Nephron progenitor cell (in vitro differentiated cells): Measurements from ENCODE around the gene PDE4DIP.
"Not testable (repeated sequence)": the region's sequence is repeated elsewhere in the genome, so short reads cannot be mapped to it uniquely, and the experiment has no call there.

Source experiments
- DNase-seq: peaks from one replicate; pipeline ENCODE4 v3.0.0; 2021
- H3K27ac Mint-ChIP-seq: 2 replicates; pipeline ENCODE4 v1.8.0; 2021; ENCODE audit warnings: mild to moderate bottlenecking, moderate library complexity, mixed read lengths
- H3K27me3 Mint-ChIP-seq: 2 replicates; pipeline ENCODE4 v1.8.0; 2021; ENCODE audit warnings: mild to moderate bottlenecking, low read depth, mixed read lengths; ENCODE audit not compliant: poor library complexity
- H3K36me3 Mint-ChIP-seq: 2 replicates; pipeline ENCODE4 v1.8.0; 2021; ENCODE audit warnings: low read depth, mixed read lengths
- H3K4me1 Mint-ChIP-seq: 2 replicates; pipeline ENCODE4 v1.8.0; 2021; ENCODE audit warnings: mixed read lengths
- H3K4me3 Mint-ChIP-seq: 2 replicates; pipeline ENCODE4 v1.8.0; 2021; ENCODE audit warnings: mild to moderate bottlenecking, moderate library complexity, mixed read lengths
- H3K9me3 Mint-ChIP-seq: 2 replicates; pipeline ENCODE4 v1.8.0; 2021; ENCODE audit warnings: mild to moderate bottlenecking, moderate library complexity, mixed read lengths

The PDE4DIP gene

GRCh38 chr1:148844220-148844619 lies at the start of gene PDE4DIP:
Gene PDE4DIP (plus strand): TSS chr1:148844428. CDS start chr1:148844775, 347 bp downstream.
- DNase-seq = peak; percentile 28
- not testable (repeated sequence) for H3K27me3 Mint-ChIP-seq, H3K4me1 Mint-ChIP-seq, H3K9me3 Mint-ChIP-seq, H3K27ac Mint-ChIP-seq, H3K36me3 Mint-ChIP-seq
- H3K4me3 Mint-ChIP-seq = peak within 1 kb of the TSS; percentile 70

DNA sequence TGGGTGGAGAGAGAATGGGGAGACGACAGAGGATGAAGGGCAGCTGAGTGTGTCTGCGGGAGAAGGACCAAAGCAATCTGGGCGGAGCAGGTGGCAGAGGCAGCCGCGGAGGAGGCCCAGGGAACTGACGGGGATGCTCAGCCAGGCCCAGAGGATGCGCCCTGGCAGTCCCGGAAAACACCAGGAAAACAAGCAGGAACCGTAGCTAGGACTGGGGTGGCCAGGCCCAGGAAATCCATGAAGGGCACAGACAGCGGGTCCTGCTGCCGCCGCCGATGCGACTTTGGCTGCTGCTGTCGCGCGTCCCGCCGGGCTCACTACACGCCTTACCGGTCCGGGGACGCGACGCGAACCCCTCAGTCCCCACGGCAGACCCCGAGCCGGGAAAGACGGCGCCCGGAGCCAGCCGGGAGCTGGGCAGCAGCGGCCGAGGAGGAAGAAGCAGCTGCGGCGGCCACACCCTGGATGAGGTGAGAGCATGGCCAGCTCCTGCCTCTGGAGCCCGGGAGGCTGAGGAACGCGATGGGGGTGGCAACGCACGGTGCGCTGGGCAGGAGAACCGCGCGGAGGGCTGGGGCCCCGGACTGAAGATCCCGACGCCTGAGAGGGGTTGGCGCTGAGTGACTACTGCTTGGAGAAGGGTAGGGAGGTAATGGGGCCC lies 35.8 kb upstream of the PDE4DIP start:
- not testable (repeated sequence) for H3K27me3 Mint-ChIP-seq, DNase-seq, H3K27ac Mint-ChIP-seq, H3K36me3 Mint-ChIP-seq, H3K4me1 Mint-ChIP-seq, H3K4me3 Mint-ChIP-seq, H3K9me3 Mint-ChIP-seq

- not testable (repeated sequence) for H3K9me3 Mint-ChIP-seq, H3K4me1 Mint-ChIP-seq, H3K27ac Mint-ChIP-seq, H3K27me3 Mint-ChIP-seq, DNase-seq, H3K36me3 Mint-ChIP-seq, H3K4me3 Mint-ChIP-seq
Observed at GRCh38 chr1:148808929-148809283, 35.3 kb upstream of the PDE4DIP start.

- not testable (repeated sequence) for H3K27me3 Mint-ChIP-seq, H3K4me1 Mint-ChIP-seq
Observed at GRCh38 chr1:148822180-148822579, 22.0 kb upstream of the PDE4DIP start.

GRCh38 chr1:148823822-148824221 lies 20.4 kb upstream of the PDE4DIP start:
- not testable (repeated sequence) for H3K27me3 Mint-ChIP-seq, H3K36me3 Mint-ChIP-seq, H3K4me1 Mint-ChIP-seq, H3K4me3 Mint-ChIP-seq, H3K9me3 Mint-ChIP-seq, H3K27ac Mint-ChIP-seq, DNase-seq

More at GRCh38 chr1:148822180-148822579, 22.0 kb upstream of the PDE4DIP start:
- not testable (repeated sequence) for H3K4me3 Mint-ChIP-seq, H3K9me3 Mint-ChIP-seq, H3K27ac Mint-ChIP-seq, H3K36me3 Mint-ChIP-seq, DNase-seq

DNA sequence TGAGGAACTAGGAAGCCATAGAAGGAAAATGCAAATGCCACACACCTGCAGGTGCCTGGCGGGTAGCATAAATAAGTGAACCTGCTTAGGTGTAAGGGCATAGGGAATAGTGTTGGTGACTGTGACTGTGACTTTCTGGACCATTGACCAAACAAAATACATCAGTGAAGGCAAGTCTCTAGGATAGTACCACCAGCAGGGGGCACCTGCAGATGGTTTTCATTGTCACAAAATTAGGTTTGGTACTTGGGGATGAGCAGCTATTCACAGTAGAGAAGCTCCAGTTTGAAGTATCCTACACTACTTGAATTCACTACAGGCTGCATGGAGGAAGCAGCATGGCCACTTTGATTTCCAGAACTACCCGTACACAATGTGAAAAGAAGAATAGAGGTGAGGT lies 19.2 kb upstream of the PDE4DIP start:
- not testable (repeated sequence) for H3K4me3 Mint-ChIP-seq, H3K27me3 Mint-ChIP-seq, H3K36me3 Mint-ChIP-seq, H3K9me3 Mint-ChIP-seq, H3K27ac Mint-ChIP-seq, DNase-seq, H3K4me1 Mint-ChIP-seq

DNA sequence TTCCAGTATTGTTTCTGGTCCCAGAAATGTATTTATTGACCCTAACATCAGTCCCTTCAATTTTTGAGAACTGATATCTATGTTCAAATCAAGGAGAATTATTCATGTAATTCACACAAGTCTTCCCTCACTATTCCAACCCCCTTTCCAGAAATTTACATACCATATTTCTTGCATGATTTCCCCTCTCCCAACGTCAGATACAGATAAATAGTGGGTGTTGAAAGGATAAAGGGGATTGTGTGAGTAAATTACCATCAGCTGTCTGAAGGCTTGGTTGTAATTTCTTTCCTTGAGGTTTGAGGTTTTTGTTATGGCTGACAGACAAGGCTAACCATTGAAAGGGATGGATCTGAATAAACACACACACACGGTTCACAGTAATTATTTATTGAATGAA lies 15.7 kb upstream of the PDE4DIP start:
- not testable (repeated sequence) for H3K36me3 Mint-ChIP-seq, H3K9me3 Mint-ChIP-seq, H3K27me3 Mint-ChIP-seq, H3K4me1 Mint-ChIP-seq, H3K4me3 Mint-ChIP-seq, DNase-seq, H3K27ac Mint-ChIP-seq

- not testable (repeated sequence) for H3K36me3 Mint-ChIP-seq, H3K27me3 Mint-ChIP-seq, H3K4me1 Mint-ChIP-seq, H3K27ac Mint-ChIP-seq, H3K9me3 Mint-ChIP-seq, H3K4me3 Mint-ChIP-seq, DNase-seq
Observed at GRCh38 chr1:148828962-148829361, 15.3 kb upstream of the PDE4DIP start.

- not testable (repeated sequence) for H3K9me3 Mint-ChIP-seq, H3K36me3 Mint-ChIP-seq, DNase-seq, H3K4me1 Mint-ChIP-seq, H3K4me3 Mint-ChIP-seq, H3K27me3 Mint-ChIP-seq, H3K27ac Mint-ChIP-seq
Observed at GRCh38 chr1:148829365-148829764, 14.9 kb upstream of the PDE4DIP start.

GRCh38 chr1:148841262-148841661 lies 3.0 kb upstream of the PDE4DIP start:
- not testable (repeated sequence) for DNase-seq, H3K27ac Mint-ChIP-seq, H3K4me3 Mint-ChIP-seq, H3K36me3 Mint-ChIP-seq, H3K9me3 Mint-ChIP-seq, H3K27me3 Mint-ChIP-seq, H3K4me1 Mint-ChIP-seq

DNA sequence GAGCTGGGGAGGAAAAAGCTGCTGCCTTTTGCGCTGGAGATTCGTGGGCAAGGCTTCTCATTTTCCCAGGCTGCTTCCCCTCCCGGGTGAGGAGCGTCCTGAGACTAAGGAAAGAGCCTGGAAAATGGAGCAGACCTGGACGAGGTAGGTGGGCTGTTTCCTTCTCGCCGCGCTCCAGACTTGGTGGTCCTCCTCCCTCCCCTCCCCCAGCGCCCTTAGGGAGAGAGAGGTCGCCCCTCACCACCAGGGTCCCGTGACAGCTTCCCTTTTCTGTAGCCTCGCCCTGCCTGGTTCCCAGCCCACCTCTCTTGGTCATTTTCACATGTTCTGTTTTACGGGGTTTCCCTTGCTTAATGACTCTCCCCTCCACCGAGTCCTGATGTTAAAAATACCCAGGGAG lies 423 bp downstream of the PDE4DIP start:
- not testable (repeated sequence) for H3K4me1 Mint-ChIP-seq, H3K27ac Mint-ChIP-seq, H3K9me3 Mint-ChIP-seq, H3K27me3 Mint-ChIP-seq, H3K4me3 Mint-ChIP-seq, H3K36me3 Mint-ChIP-seq, DNase-seq

GRCh38 chr1:148845068-148845467 lies 840 bp downstream of the PDE4DIP start:
- not testable (repeated sequence) for H3K27me3 Mint-ChIP-seq, H3K9me3 Mint-ChIP-seq, H3K4me3 Mint-ChIP-seq, H3K27ac Mint-ChIP-seq, H3K4me1 Mint-ChIP-seq, H3K36me3 Mint-ChIP-seq, DNase-seq

DNA sequence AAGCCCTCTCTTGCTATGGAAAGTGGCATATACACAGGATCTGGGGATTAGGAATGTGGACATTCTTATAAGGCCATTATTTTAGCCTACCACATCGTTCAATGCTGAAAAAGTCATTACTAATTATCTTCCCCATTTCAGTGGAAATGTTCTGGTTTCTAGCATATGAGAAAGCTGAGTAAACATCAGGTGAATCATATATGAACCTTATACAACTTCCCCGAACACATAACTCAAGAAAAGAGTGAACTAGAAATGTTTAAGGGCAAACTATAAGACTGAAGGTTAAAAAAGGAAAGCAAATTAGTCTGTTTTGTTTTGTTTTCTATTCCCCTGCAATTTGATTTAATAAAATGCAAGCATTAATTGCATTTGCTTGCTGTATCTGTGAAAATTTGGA lies 6.1 kb downstream of the PDE4DIP start:
- not testable (repeated sequence) for H3K27me3 Mint-ChIP-seq, H3K27ac Mint-ChIP-seq, H3K9me3 Mint-ChIP-seq, H3K4me3 Mint-ChIP-seq, DNase-seq, H3K36me3 Mint-ChIP-seq, H3K4me1 Mint-ChIP-seq

DNA sequence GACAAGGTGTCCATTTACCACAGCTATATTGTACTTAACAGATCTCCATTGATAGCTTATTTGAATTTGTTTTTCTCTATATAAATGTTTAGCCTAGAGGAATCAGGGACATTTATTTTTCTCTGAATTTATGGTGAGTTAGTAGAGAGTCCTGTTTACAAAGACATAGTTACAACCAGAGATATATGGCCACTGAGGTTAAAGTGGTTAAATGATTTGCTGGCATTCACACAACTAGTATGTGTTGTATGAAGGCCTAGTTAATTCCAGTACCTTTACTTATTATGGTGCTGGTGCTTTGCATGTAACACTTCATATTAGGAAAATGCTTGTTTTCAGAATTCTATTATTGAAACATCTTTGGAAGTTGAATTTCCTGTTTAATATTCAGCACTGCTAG lies 6.6 kb downstream of the PDE4DIP start:
- H3K4me3 Mint-ChIP-seq, H3K9me3 Mint-ChIP-seq, H3K27me3 Mint-ChIP-seq, H3K4me1 Mint-ChIP-seq, DNase-seq, H3K36me3 Mint-ChIP-seq, H3K27ac Mint-ChIP-seq: not testable (repeated sequence)

GRCh38 chr1:148851684-148852083 lies 7.5 kb downstream of the PDE4DIP start:
- not testable (repeated sequence) for H3K4me1 Mint-ChIP-seq, H3K27ac Mint-ChIP-seq, H3K27me3 Mint-ChIP-seq, H3K9me3 Mint-ChIP-seq, H3K36me3 Mint-ChIP-seq, H3K4me3 Mint-ChIP-seq, DNase-seq

DNA sequence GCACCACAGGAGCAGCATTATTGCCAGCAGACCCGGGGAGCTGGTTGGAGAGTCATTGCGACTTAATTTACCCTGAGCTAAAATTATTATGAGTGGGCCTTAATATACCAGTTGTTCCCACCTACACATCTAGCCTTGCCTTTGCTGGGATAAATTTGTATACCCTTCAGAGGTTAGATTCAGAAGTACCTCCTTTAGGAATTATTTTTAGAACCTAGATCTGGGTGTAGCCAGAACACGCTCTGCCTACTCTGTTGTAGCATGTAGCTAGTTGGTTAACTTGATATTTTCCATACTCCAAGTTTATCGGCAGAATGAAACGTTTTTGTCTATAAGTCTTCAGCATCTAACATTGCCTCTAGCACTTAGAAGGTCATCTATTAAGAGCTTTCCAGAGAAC lies 9.1 kb downstream of the PDE4DIP start:
- H3K27me3 Mint-ChIP-seq, H3K27ac Mint-ChIP-seq, H3K36me3 Mint-ChIP-seq, H3K4me1 Mint-ChIP-seq, DNase-seq, H3K4me3 Mint-ChIP-seq, H3K9me3 Mint-ChIP-seq: not testable (repeated sequence)
